Caco-2 (cell line): ENCODE measurements around the gene TYROBP. TPM values are rescaled to one million over a fixed set of nuclear protein-coding genes. Genes with fewer than 3 reads are reported as not detected.

Experiments
- BruUV-seq: library from RNA; stranded (reverse); fragments of 400-500 nt; replicated peaks from 2 replicates; lab custom pipeline; 2021; lab: Mats Ljungman, UMichigan
- CTCF ChIA-PET: fragments of 300-600 bp; sonication (Branson Sonifier 250); formaldehyde crosslinking; loops from one replicate; lab custom pipeline; 2022; ENCODE audit warnings: antibody characterized with exemption; lab: Charles Lee
- POLR2A ChIA-PET: fragments of 300-600 bp; sonication (Branson Sonifier 250); formaldehyde crosslinking; loops from one replicate; lab custom pipeline; 2022; ENCODE audit warnings: antibody characterized with exemption; lab: Charles Lee
- DNase-seq, 2 experiments: peaks; one replicate each; pipeline versions ENCODE4 v3.0.0 to v3.0.0-alpha.2; 2020 to 2022
- H3K27me3 ChIP-seq: replicated peaks from 2 replicates; pipeline ENCODE4 v1.6.0; 2011; ENCODE audit warnings: low read length; ENCODE audit not compliant: control insufficient read depth, insufficient read depth
- H3K36me3 ChIP-seq: 2 replicates; pipeline ENCODE4 v1.5.1; 2011; ENCODE audit warnings: low read length; ENCODE audit not compliant: control insufficient read depth, insufficient read depth
- H3K4me1 ChIP-seq: fragments of 250-450 bp; sonication (Bioruptor Pico); 2 replicates; pipeline ENCODE4 v1.5.1; 2020; ENCODE audit warnings: mild to moderate bottlenecking
- H3K4me3 ChIP-seq: 2 replicates; pipeline ENCODE4 v1.5.1; 2011; ENCODE audit warnings: low read depth, mild to moderate bottlenecking, control low read depth, low read length
- H3K9me3 ChIP-seq: fragments of 250-450 bp; sonication (Bioruptor Pico); 2 replicates; pipeline ENCODE4 v1.5.1; 2020; ENCODE audit warnings: mild to moderate bottlenecking, moderate library complexity
- H3K27ac Mint-ChIP-seq: one replicate; pipeline ENCODE4 v1.8.0; 2022; ENCODE audit warnings: mixed read lengths; ENCODE audit not compliant: unreplicated experiment
- H3K27me3 Mint-ChIP-seq: one replicate; pipeline ENCODE4 v1.8.0; 2022; ENCODE audit warnings: mixed read lengths; ENCODE audit not compliant: insufficient read depth, unreplicated experiment
- H3K36me3 Mint-ChIP-seq: one replicate; pipeline ENCODE4 v1.8.0; 2022; ENCODE audit warnings: mild to moderate bottlenecking, mixed read lengths; ENCODE audit not compliant: insufficient read depth, unreplicated experiment
- H3K4me1 Mint-ChIP-seq: one replicate; pipeline ENCODE4 v1.8.0; 2022; ENCODE audit warnings: low read depth, mixed read lengths; ENCODE audit not compliant: unreplicated experiment
- H3K4me3 Mint-ChIP-seq: one replicate; pipeline ENCODE4 v1.8.0; 2022; ENCODE audit warnings: mild to moderate bottlenecking, moderate library complexity, mixed read lengths; ENCODE audit not compliant: unreplicated experiment
- H3K9me3 Mint-ChIP-seq: one replicate; pipeline ENCODE4 v1.8.0; 2022; ENCODE audit warnings: mixed read lengths; ENCODE audit not compliant: unreplicated experiment
- CTCF ChIP-seq, 2 experiments: fragments of 200-600 bp in 1 of 2; IDR thresholded peaks; 1 replicate in 1 of 2; 2 replicates in 1 of 2; pipeline versions ENCODE4 v1.5.1 to v1.8.0; 2011 to 2022; ENCODE audit warnings: antibody characterized with exemption in 1 of 2, control low read depth in 1 of 2, inconsistent platforms in 1 of 2, low read depth in 1 of 2, low read length in 1 of 2, mild to moderate bottlenecking in 1 of 2, moderate library complexity in 1 of 2; ENCODE audit not compliant: insufficient read depth in 1 of 2, severe bottlenecking in 1 of 2, unreplicated experiment in 1 of 2
- intact Hi-C: fragments of 100-400 bp; cut with micrococcal nuclease; formaldehyde crosslinking; loops from one replicate; pipeline ENCODE4 v1.10.0; 2022; ENCODE audit not compliant: unreplicated experiment
- total RNA-seq: library from RNA; stranded (reverse); gene quantifications from 2 replicates; pipeline ENCODE4 v1.2.3, GENCODE V29; 2022

The TYROBP gene
- total RNA-seq, 1 experiment from 2014 or later = not detected

DNA sequence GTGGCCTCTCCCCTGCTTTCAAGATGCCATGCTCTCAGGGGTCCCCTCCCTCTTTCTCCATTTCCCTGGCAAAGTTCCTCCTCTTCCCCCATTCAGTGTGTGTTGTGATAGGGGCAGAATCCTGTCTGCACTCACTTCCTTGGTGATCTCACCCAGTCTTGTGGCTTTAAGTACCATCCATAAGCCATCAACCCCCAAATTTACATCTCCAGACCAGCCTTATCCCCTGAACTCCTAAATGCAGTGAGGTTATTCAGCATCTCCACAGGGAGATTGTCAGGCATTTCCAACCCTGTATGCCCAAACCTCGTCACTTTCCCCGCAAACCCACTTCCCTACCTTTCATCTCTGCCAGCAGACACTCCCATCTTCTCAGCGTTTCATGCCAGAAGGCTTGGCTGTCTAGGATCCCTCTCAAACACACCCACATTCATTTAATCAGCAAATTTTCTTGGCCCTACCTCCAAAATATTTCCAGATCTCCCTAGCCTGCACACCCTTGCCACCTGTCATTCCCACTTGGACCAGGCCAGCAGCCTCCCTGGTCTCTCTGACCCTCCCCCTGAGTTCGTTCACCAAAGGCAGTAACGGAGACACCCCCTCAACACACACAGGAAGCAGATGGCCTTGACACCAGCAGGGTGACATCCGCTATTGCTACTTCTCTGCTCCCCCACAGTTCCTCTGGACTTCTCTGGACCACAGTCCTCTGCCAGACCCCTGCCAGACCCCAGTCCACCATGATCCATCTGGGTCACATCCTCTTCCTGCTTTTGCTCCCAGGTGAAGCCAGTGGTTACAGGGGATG, 6.0 kb downstream of the TYROBP start, which contains the start of gene HCST:
Gene HCST (plus strand): TSS at position 676 of the 808 bp plus-strand sequence. CDS start 65 bp downstream, at position 741.
- Mint-ChIP-seq H3K27me3 (peaks cover 5% of the 10 kb centered on the region), H3K4me1 (peaks cover 7% of the 10 kb centered on the region), H3K4me3 (peak within 1 kb of the TSS; percentile 83), H3K9me3 (no peaks in the 10 kb centered on the region), H3K27ac (peak within 1 kb of the TSS; percentile 58), H3K36me3 (peaks cover 6% of the 10 kb centered on the region)
- intact Hi-C loops = no loop called here
- CTCF ChIA-PET = no interaction called here
- Histone ChIP-seq H3K4me1 (0 out of 2 replicates have a peak, but pooled peaks cover 7% of the 10 kb centered on the region), H3K9me3 (no peaks in the 10 kb centered on the region), H3K36me3 (no peaks in the 10 kb centered on the region), H3K27me3 (no peaks in the 10 kb centered on the region), H3K4me3 (peak within 1 kb of the TSS; percentile 36)
- POLR2A ChIA-PET = no interaction called here
- DNase-seq = no peak
- BruUV-seq = no TSS peak
- no peak for TF ChIP-seq CTCF (IDR thresholded peaks at IDR 0.05; ENCODE audit: insufficient read depth in 1 of 2, low read depth in 1 of 2, low read length in 1 of 2, severe bottlenecking in 1 of 2, unreplicated experiment in 1 of 2)

DNA sequence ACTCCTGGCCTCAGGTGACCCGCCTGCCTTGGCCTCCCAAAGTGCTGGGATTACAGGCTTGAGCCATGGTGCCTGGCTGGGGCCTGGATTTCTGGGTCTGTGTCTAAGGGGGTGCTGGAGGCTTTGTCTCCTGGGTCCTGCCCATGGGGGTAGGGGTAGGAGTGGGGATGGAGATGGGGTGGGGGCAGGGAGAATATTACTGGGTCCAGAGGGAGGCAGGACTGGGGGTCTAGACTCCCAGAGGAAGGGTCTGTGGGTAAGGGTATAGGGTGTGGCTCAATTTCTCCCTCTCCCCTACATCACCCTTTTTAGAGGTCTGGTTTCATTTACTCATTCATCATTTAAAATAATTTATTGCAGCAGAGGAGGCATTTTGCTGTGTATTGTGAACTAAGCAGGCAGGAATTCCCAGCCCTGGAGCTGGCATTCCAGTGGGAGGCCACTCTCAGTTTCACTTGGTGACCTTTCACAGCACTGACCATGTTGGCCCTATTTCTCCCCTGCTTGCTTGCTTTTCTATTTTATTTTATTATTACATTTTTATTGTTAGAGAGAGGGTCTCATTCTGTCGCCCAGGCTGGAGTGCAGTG, 6.9 kb downstream of the TYROBP start:
- Histone ChIP-seq H3K4me3 (no peak overlapping the region), H3K4me1 (0 out of 2 replicates have a peak, but pooled peaks cover 7% of the 10 kb centered on the region), H3K9me3 (no peaks in the 10 kb centered on the region), H3K27me3 (no peaks in the 10 kb centered on the region), H3K36me3 (no peaks in the 10 kb centered on the region)
- Mint-ChIP-seq H3K4me1 (peaks cover 7% of the 10 kb centered on the region), H3K4me3 (peak overlapping the region; percentile 83), H3K36me3 (peaks cover 6% of the 10 kb centered on the region), H3K27ac (no peak overlapping the region), H3K9me3 (no peaks in the 10 kb centered on the region), H3K27me3 (peaks cover 5% of the 10 kb centered on the region)
- ChIA-PET POLR2A (no interaction called here), CTCF (interaction anchor here (0.6 to 1.8 kb wide), 2 partner anchors 30 to 141 kb away, joined by 5 to 7 read pairs; no protein-coding TSS in a partner anchor)
- no peak for DNase-seq
- intact Hi-C loops = no loop called here
- TF ChIP-seq CTCF (IDR thresholded peaks at IDR 0.05; ENCODE audit: insufficient read depth in 1 of 2, low read depth in 1 of 2, low read length in 1 of 2, severe bottlenecking in 1 of 2, unreplicated experiment in 1 of 2) = no peak
- BruUV-seq = no TSS peak

DNA sequence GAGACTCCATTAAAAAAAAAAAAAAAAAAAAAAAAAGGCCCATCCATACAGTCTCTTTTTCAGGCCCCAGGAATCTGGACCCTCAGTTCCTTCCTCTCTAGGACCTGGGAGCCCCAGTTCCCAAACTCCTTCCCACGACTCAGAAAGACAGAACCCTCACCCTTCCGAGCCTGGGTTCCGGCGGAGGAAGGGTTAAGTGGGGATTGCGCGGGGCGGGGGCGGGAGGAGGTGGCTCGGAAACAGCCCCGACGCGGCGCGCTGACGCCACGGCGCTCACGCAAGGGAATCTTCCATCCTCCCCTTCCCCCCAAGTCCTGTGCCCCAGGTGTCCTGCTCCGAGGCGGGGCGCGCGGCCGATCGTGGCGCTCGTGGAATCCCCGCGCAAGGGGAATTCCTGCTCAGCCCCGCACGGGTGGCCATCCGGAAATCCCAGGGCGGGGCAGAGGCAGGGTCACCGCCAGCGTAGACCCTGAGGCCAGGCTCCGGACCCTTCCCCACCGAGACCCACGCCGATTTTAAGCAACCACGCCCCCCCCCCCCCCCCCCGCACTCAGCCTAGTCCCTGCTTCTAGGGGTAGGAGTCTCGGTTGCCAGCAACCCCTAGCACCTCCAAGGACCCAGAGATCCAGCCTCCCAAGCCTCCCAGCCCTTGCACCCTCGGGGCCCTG, 8.4 kb downstream of the TYROBP start:
- no peak for TF ChIP-seq CTCF (IDR thresholded peaks at IDR 0.05; ENCODE audit: insufficient read depth in 1 of 2, low read depth in 1 of 2, low read length in 1 of 2, severe bottlenecking in 1 of 2, unreplicated experiment in 1 of 2)
- H3K27me3 Mint-ChIP-seq = peaks cover 5% of the 10 kb centered on the region

More for the DNA sequence above, 8.4 kb downstream of the TYROBP start:
- CTCF ChIA-PET = interaction anchor here (1.8 kb wide), 1 partner anchor 32 kb away, joined by 5 read pairs; no protein-coding TSS in a partner anchor
- H3K4me1 ChIP-seq = 0 out of 2 replicates have a peak, but pooled peaks cover 7% of the 10 kb centered on the region
- DNase-seq = peak; percentile 78 to 81
- H3K36me3 ChIP-seq = no peaks in the 10 kb centered on the region
- peak overlapping the region; percentile 83 for H3K4me3 Mint-ChIP-seq
- POLR2A ChIA-PET = no interaction called here
- H3K27ac Mint-ChIP-seq = peak overlapping the region; percentile 85
- H3K9me3 ChIP-seq = no peaks in the 10 kb centered on the region
- H3K4me1 Mint-ChIP-seq = peaks cover 7% of the 10 kb centered on the region
- H3K4me3 ChIP-seq = peak overlapping the region; percentile 87
- peaks cover 11% of the 10 kb centered on the region for H3K36me3 Mint-ChIP-seq
- H3K9me3 Mint-ChIP-seq = no peaks in the 10 kb centered on the region
- no peaks in the 10 kb centered on the region for H3K27me3 ChIP-seq
- intact Hi-C loops = loop anchor here (1.0 kb wide), 1 partner anchor 32 kb away; no protein-coding TSS in a partner anchor
- no TSS peak for BruUV-seq
